Neuronal stem cell (in vitro differentiated cells): ENCODE measurements around the gene AGAP1.

Experiments used
- DNase-seq: peaks from one replicate; pipeline ENCODE4 v3.0.0-alpha.2; 2013; ENCODE audit warnings: low spot score
- H2AFZ ChIP-seq: one replicate; pipeline ENCODE4 v1.6.1; 2013; ENCODE audit warnings: mild to moderate bottlenecking, low read length, inconsistent platforms
- H2AK5ac ChIP-seq: 2 replicates; pipeline ENCODE4 v1.6.1; 2013; ENCODE audit warnings: low read depth, mild to moderate bottlenecking, inconsistent platforms, low read length, moderate library complexity, mixed read lengths
- H2BK120ac ChIP-seq: 2 replicates; pipeline ENCODE4 v1.6.1; 2013; ENCODE audit warnings: low read depth, mild to moderate bottlenecking, inconsistent platforms, low read length, moderate library complexity, mixed read lengths
- H2BK12ac ChIP-seq: one replicate; pipeline ENCODE4 v1.6.1; 2013; ENCODE audit warnings: low read length, inconsistent platforms
- H2BK15ac ChIP-seq: 2 replicates; pipeline ENCODE4 v1.6.1; 2013; ENCODE audit warnings: mild to moderate bottlenecking, low read length, inconsistent platforms, mixed read lengths
- H2BK5ac ChIP-seq: one replicate; pipeline ENCODE4 v1.6.1; 2013; ENCODE audit warnings: inconsistent platforms, mild to moderate bottlenecking, low read length, moderate library complexity
- H3K14ac ChIP-seq: one replicate; pipeline ENCODE4 v1.6.1; 2013; ENCODE audit warnings: low read length, inconsistent platforms
- H3K18ac ChIP-seq: 2 replicates; pipeline ENCODE4 v1.6.1; 2013; ENCODE audit warnings: low read length, inconsistent platforms
- H3K23ac ChIP-seq: 2 replicates; pipeline ENCODE4 v1.6.1; 2013; ENCODE audit warnings: low read depth, mild to moderate bottlenecking, mixed read lengths, low read length, inconsistent platforms; ENCODE audit not compliant: poor library complexity
- H3K27ac ChIP-seq: replicated peaks from 3 replicates; pipeline ENCODE4 v1.5.1; 2013; ENCODE audit warnings: low read length, inconsistent platforms
- H3K27me3 ChIP-seq, 3 experiments: 2 replicates each; pipeline ENCODE4 v1.6.1; 2013; ENCODE audit warnings: low read length in 3 of 3, mild to moderate bottlenecking in 2 of 3, inconsistent platforms in 1 of 3, low read depth in 1 of 3, mixed read lengths in 1 of 3, moderate library complexity in 1 of 3; ENCODE audit not compliant: control insufficient read depth in 3 of 3, insufficient read depth in 3 of 3
- H3K36me3 ChIP-seq, 2 donors: replicated peaks in 1 of 2; 2 replicates each; pipeline ENCODE4 v1.6.1; 2013; ENCODE audit warnings: low read length in 2 of 2; ENCODE audit not compliant: control insufficient read depth in 2 of 2, insufficient read depth in 2 of 2
- H3K4ac ChIP-seq: 2 replicates; pipeline ENCODE4 v1.6.1; 2013; ENCODE audit warnings: inconsistent platforms, mild to moderate bottlenecking, low read length, moderate library complexity
- H3K4me1 ChIP-seq, 2 donors: 1 replicate in 1 of 2; 2 replicates in 1 of 2; pipeline ENCODE4 v1.6.1; 2013; ENCODE audit warnings: low read length in 2 of 2, low read depth in 1 of 2; ENCODE audit not compliant: control insufficient read depth in 2 of 2, insufficient read depth in 1 of 2
- H3K4me2 ChIP-seq: one replicate; pipeline ENCODE4 v1.6.1; 2013; ENCODE audit warnings: mild to moderate bottlenecking, low read length, inconsistent platforms; ENCODE audit not compliant: insufficient read depth, poor library complexity, severe bottlenecking
- H3K4me3 ChIP-seq, 2 donors: 2 replicates each; pipeline ENCODE4 v1.5.1; 2013; ENCODE audit warnings: low read length in 2 of 2, mild to moderate bottlenecking in 2 of 2, inconsistent platforms in 1 of 2, moderate library complexity in 1 of 2
- H3K79me1 ChIP-seq: one replicate; pipeline ENCODE4 v1.6.1; 2013; ENCODE audit warnings: low read depth, mild to moderate bottlenecking, inconsistent platforms, low read length, moderate library complexity
- H3K9ac ChIP-seq: one replicate; pipeline ENCODE4 v1.6.1; 2013; ENCODE audit warnings: mild to moderate bottlenecking, low read depth, low read length, inconsistent platforms; ENCODE audit not compliant: poor library complexity
- H3K9me3 ChIP-seq, 2 donors: replicated peaks in 1 of 2; 2 replicates each; pipeline versions ENCODE3 to v1.6.1; 2013; ENCODE audit warnings: low read length in 2 of 2, mild to moderate bottlenecking in 2 of 2, inconsistent platforms in 1 of 2, low read depth in 1 of 2, mixed read lengths in 1 of 2, moderate library complexity in 1 of 2; ENCODE audit not compliant: control insufficient read depth in 2 of 2, insufficient read depth in 1 of 2
- H4K8ac ChIP-seq: one replicate; pipeline ENCODE4 v1.6.1; 2013; ENCODE audit warnings: low read depth, mild to moderate bottlenecking, inconsistent platforms, low read length, moderate library complexity
- H4K91ac ChIP-seq: one replicate; pipeline ENCODE4 v1.6.1; 2013; ENCODE audit warnings: low read length, low read depth, mild to moderate bottlenecking, inconsistent platforms; ENCODE audit not compliant: poor library complexity
- WGBS, 2 donors: extraction: QIAGEN DNeasy Blood & Tissue Kit; methylation state at CpG; one replicate each; pipeline ENCODE4 v1.1.7; 2013; ENCODE audit warnings: missing lambda C conversion rate in 2 of 2, mixed read lengths in 1 of 2; ENCODE audit not compliant: insufficient read length in 2 of 2, insufficient replicate concordance in 1 of 2; ENCODE audit errors: extremely low coverage in 2 of 2; 5-methylcytosine and 5-hydroxymethylcytosine counted together

The AGAP1 gene

DNA sequence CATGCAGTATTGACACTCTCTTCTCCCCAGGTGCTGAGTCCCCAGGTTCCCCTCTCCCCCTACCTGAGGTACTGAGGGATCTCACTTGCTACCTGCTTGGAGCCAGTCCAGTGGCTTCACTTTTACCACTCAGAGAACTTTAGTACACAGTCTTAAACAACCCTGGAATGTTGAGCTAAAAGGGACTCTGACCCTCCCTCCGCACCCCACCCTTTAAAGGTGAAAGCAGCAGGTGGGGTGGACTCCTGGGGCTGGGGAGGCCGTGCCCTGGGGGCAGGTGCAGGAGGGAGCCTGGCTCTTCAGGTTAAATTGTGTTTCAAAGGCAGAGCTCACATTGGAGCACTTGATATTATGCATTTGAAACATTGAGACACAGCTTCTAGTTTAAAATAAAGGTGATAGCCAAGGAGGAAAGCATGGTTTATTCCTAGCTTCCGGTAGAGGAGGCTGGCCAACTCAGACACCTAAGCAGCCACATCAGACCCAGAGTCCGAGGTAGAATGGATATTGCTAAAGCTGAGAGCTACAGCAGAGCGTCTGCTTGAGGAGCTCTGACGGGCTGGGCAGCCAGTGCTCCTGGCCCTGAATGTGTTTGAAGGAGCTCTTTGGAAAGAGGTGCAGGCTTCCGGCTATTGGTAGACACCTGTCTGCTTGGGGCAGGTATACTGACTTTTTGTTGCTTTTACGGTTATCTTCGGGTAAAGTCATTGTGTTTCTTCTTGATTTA lies 196.4 kb downstream of the AGAP1 start:
- Histone ChIP-seq H3K27me3 (no peaks in the 10 kb centered on the region), H3K23ac (no peak overlapping the region), H3K27ac (no peak overlapping the region), H2BK5ac (no peak overlapping the region), H2AK5ac (no peak overlapping the region), H3K9ac (no peak overlapping the region), H2AFZ (no peak overlapping the region), H3K18ac (no peak overlapping the region), H3K4ac (no peak overlapping the region), H2BK12ac (no peak overlapping the region), H3K4me3 (no peak overlapping the region), H4K91ac (no peak overlapping the region), H2BK120ac (no peak overlapping the region), H3K14ac (no peak overlapping the region), H4K8ac (no peak overlapping the region), H2BK15ac (no peak overlapping the region), H3K4me1 (peaks cover 16 to 21% of the 10 kb centered on the region in 2 donors), H3K4me2 (no peak overlapping the region), H3K36me3 (peaks cover 0 to 5% of the 10 kb centered on the region in 2 donors), H3K9me3 (no peaks in the 10 kb centered on the region), H3K79me1 (peaks cover 25% of the 10 kb centered on the region)
- no peak for DNase-seq
- no CpG with 5 or more reads among the region's 9 CpGs for WGBS, 2 donors

DNA sequence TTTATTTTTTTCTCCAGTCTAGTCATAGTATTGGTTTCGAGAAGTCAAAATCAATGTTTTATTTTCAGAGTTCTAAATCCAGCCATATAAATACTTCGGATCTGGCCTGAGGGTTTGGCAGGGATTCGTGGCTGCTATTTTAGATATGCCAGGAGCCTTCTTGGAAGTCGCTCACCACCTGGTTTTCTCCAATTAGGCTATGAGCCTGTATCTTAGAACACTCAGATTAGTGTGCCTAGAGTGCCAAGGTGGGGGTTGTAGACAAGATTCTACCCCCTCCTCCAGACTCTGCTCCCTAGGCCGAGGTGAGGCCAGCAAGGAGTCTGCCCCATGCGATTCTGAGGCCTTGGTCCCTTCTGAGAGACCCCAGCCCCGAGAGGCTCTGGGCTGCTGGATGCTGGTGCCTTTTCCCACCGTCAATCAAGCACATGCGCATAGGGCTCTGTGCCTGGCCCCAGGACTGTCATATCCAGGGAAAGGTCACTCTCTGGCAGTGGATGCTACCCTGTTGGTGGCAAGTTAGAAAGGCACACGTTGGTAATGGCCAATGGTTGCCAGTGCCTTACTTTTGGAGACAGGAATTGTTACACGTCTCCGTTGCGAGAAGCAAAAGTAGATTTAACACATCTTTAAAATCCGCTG lies 197.1 kb downstream of the AGAP1 start:
- Histone ChIP-seq H3K9ac (peak overlapping the region; percentile 7), H4K91ac (no peak overlapping the region), H3K4me2 (no peak overlapping the region), H2BK5ac (no peak overlapping the region), H3K79me1 (peaks cover 28% of the 10 kb centered on the region), H2AK5ac (no peak overlapping the region), H3K27ac (no peak overlapping the region), H3K14ac (peak overlapping the region; percentile 32), H2BK15ac (no peak overlapping the region), H3K4me3 (no peak overlapping the region), H3K27me3 (no peaks in the 10 kb centered on the region), H2BK120ac (no peak overlapping the region), H3K36me3 (peaks cover 0 to 3% of the 10 kb centered on the region in 2 donors), H2AFZ (no peak overlapping the region), H3K18ac (peak overlapping the region; percentile 40), H3K4ac (no peak overlapping the region), H3K9me3 (no peaks in the 10 kb centered on the region), H2BK12ac (no peak overlapping the region), H3K4me1 (peaks cover 16 to 21% of the 10 kb centered on the region in 2 donors), H4K8ac (no peak overlapping the region), H3K23ac (peak overlapping the region; percentile 45)
- no CpG with 5 or more reads among the region's 14 CpGs for WGBS, 2 donors
- no peak for DNase-seq

DNA sequence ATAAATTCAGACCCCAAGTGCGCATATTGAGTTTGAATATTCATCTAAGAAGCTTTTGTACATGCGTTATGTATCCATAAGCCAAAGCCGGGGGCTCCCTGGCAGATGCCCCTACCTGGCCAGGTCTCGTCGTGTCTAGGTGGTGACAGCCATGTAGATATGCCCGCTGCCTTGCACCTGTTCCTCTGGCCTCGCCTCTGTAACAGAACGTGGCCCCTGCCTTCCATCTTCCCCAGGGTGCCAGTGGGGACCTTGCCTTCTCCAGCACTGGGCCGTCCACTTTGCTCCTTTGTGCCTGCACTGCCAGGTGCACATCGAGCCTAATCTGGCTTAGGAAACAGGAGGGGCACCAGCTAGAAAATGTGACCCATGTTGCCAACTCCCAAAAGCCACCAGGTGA lies 198.2 kb downstream of the AGAP1 start:
- H3K14ac ChIP-seq: peak overlapping the region; percentile 64
- H3K4me1 ChIP-seq: peaks cover 16 to 21% of the 10 kb centered on the region in 2 donors
- no peak overlapping the region for H3K9ac ChIP-seq
- H3K23ac ChIP-seq: no peak overlapping the region
- no peak for DNase-seq
- no peak overlapping the region for H4K8ac ChIP-seq
- no peaks in the 10 kb centered on the region for H3K27me3 ChIP-seq
- WGBS, 2 donors: no CpG with 5 or more reads among the region's 10 CpGs
- no peak overlapping the region for H4K91ac ChIP-seq
- H3K79me1 ChIP-seq: peaks cover 30% of the 10 kb centered on the region
- no peak overlapping the region for H2AFZ ChIP-seq
- H3K36me3 ChIP-seq: no peaks in the 10 kb centered on the region
- no peak overlapping the region for H3K27ac ChIP-seq
- peaks cover under 1 to 3% of the 10 kb centered on the region in 2 donors for H3K9me3 ChIP-seq
- no peak overlapping the region for H2BK120ac ChIP-seq
- H2AK5ac ChIP-seq: no peak overlapping the region
- no peak overlapping the region for H2BK15ac ChIP-seq
- peak overlapping the region; percentile 50 for H3K18ac ChIP-seq
- H3K4me3 ChIP-seq: no peak overlapping the region
- H3K4ac ChIP-seq: no peak overlapping the region
- no peak overlapping the region for H2BK5ac ChIP-seq
- no peak overlapping the region for H3K4me2 ChIP-seq
- H2BK12ac ChIP-seq: no peak overlapping the region

DNA sequence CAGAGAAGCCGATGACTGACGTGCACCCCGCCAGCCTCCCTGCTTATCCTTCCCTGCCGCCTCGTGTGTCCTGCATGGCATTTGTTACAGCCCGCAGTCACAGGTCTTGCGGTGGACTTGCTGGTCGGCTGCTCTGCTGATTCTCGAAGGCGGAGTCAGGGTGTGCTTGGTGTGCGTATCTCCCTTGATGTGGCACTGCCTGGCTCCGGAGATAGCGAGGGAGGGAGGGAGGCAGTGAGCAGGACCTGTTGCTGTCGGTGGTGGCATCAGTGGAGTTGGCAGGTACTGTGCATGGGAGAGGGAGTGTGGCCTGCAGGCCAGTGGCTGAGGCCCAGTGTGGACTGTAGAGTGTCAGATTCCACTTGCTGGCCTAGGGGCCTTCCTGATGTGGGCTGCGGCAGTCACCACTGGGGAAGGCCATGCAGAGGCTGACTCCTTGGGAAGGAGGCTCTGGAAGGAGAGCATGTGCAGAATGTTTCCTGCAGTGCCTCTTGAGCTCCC lies 198.9 kb downstream of the AGAP1 start:
- no peak overlapping the region for H2AFZ ChIP-seq
- no peak overlapping the region for H2BK120ac ChIP-seq
- H3K27ac ChIP-seq: no peak overlapping the region
- DNase-seq: no peak
- H3K14ac ChIP-seq: peak overlapping the region; percentile 40
- no peak overlapping the region for H4K8ac ChIP-seq
- H3K23ac ChIP-seq: peak overlapping the region; percentile 69
- no peak overlapping the region for H3K4me2 ChIP-seq
- H3K9me3 ChIP-seq: peaks cover 4 to 9% of the 10 kb centered on the region in 2 donors
- H3K36me3 ChIP-seq: no peaks in the 10 kb centered on the region
- WGBS, 2 donors: no CpG with 5 or more reads among the region's 15 CpGs
- no peak overlapping the region for H2BK15ac ChIP-seq
- H3K18ac ChIP-seq: peak overlapping the region; percentile 65
- no peak overlapping the region for H3K4me3 ChIP-seq
- H3K9ac ChIP-seq: peak overlapping the region; percentile 60
- H3K4ac ChIP-seq: no peak overlapping the region
- H2BK12ac ChIP-seq: no peak overlapping the region
- peaks cover 33% of the 10 kb centered on the region for H3K79me1 ChIP-seq
- H3K4me1 ChIP-seq: peaks cover 16 to 21% of the 10 kb centered on the region in 2 donors
- no peak overlapping the region for H4K91ac ChIP-seq
- H3K27me3 ChIP-seq: no peaks in the 10 kb centered on the region
- peak overlapping the region; percentile 0 for H2AK5ac ChIP-seq
- H2BK5ac ChIP-seq: no peak overlapping the region
